ENCODE data around the gene SEPTIN10.

- TF ChIP-seq SUZ12 (IDR thresholded peaks at IDR 0.05; ENCODE audit: extremely low read depth, insufficient read depth, insufficient read length) (no peak), YY1 (IDR thresholded peaks at IDR 0.05; ENCODE audit: insufficient read depth, insufficient read length) (no peak), ZNF274 (IDR thresholded peaks at IDR 0.05; ENCODE audit: low read depth, low read length) (no peak)
Observed at GRCh38 chr2:109522063-109522374, 91.7 kb downstream of the SEPTIN10 start.

Data from NT2/D1 (cell line).